ENCODE results near the gene PCBP2.

GRCh38 chr12:53464685-53465418, 12.9 kb downstream of the PCBP2 start:
- TF ChIP-seq POLR2AphosphoS5 (IDR thresholded peaks at IDR 0.05) (no peak), POLR2A (IDR thresholded peaks at IDR 0.05) (no peak)

All from prostate gland (tissue), 1 donor.